WTC11 (cell line): ENCODE data around the gene NAALADL2. TPM values are rescaled to one million over a fixed set of nuclear protein-coding genes. Genes with fewer than 3 reads are reported as not detected.

ENCODE experiments used
- ATAC-seq: fragments of 200-7000 bp; cut with Tn5 transposase; 2 replicates; pipeline ENCODE4 v1.10.0; 2021; ENCODE audit warnings: mild to moderate bottlenecking, moderate library complexity
- CTCF ChIA-PET: fragments of 300-600 bp; sonication (Branson Sonifier 250); formaldehyde crosslinking; loops from one replicate; lab custom pipeline; 2021; ENCODE audit warnings: antibody characterized with exemption; lab: Charles Lee
- POLR2A ChIA-PET: fragments of 350-600 bp; sonication (Branson Sonifier 250); formaldehyde crosslinking; loops from one replicate; lab custom pipeline; 2021; ENCODE audit warnings: antibody characterized with exemption; lab: Charles Lee
- DNase-seq: peaks from one replicate; pipeline ENCODE4 v3.0.0; 2021; ENCODE audit warnings: low spot score
- H3K27ac Mint-ChIP-seq: 2 replicates; pipeline ENCODE4 v1.8.0; 2021; ENCODE audit warnings: mixed read lengths
- H3K27me3 Mint-ChIP-seq: 2 replicates; pipeline ENCODE4 v1.8.0; 2021; ENCODE audit warnings: low read depth, mild to moderate bottlenecking, moderate library complexity, mixed read lengths
- H3K36me3 Mint-ChIP-seq: 2 replicates; pipeline ENCODE4 v1.8.0; 2021; ENCODE audit warnings: mixed read lengths
- H3K4me1 Mint-ChIP-seq: 2 replicates; pipeline ENCODE4 v1.8.0; 2022; ENCODE audit warnings: mixed read lengths
- H3K4me3 Mint-ChIP-seq: 2 replicates; pipeline ENCODE4 v1.8.0; 2021; ENCODE audit warnings: mild to moderate bottlenecking, moderate library complexity, mixed read lengths
- H3K9me3 Mint-ChIP-seq: 2 replicates; pipeline ENCODE4 v1.8.0; 2021; ENCODE audit warnings: mixed read lengths
- EMX1 ChIP-seq: fragments of 250-450 bp; sonication (Bioruptor Pico); IDR thresholded peaks from 2 replicates; pipeline ENCODE4 v1.8.0; 2021; ENCODE audit warnings: mild to moderate bottlenecking
- ETV6 ChIP-seq: sonication (generic); formaldehyde crosslinking; IDR thresholded peaks from 2 replicates; pipeline ENCODE4 v1.8.1; 2022; ENCODE audit warnings: mild to moderate bottlenecking, missing genetic modification reagents
- FOXK1 ChIP-seq: sonication (generic); formaldehyde crosslinking; IDR thresholded peaks from 2 replicates; pipeline ENCODE4 v1.8.0; 2022; ENCODE audit warnings: mild to moderate bottlenecking, moderate library complexity, missing genetic modification reagents
- HMGA2 ChIP-seq: fragments of 250-450 bp; sonication (Bioruptor Pico); IDR thresholded peaks from 2 replicates; pipeline ENCODE4 v1.4.0; 2021; ENCODE audit warnings: mild to moderate bottlenecking, moderate library complexity
- KAT7 ChIP-seq: sonication (generic); formaldehyde crosslinking; IDR thresholded peaks from 2 replicates; pipeline ENCODE4 v1.8.1; 2023; ENCODE audit warnings: missing genetic modification reagents, mild to moderate bottlenecking, borderline replicate concordance
- MAX ChIP-seq: sonication (generic); formaldehyde crosslinking; IDR thresholded peaks from 2 replicates; pipeline ENCODE4 v1.8.0; 2022; ENCODE audit warnings: mild to moderate bottlenecking, missing genetic modification reagents
- MYBL2 ChIP-seq: sonication (generic); formaldehyde crosslinking; IDR thresholded peaks from 2 replicates; pipeline ENCODE4 v1.8.1; 2023; ENCODE audit warnings: mild to moderate bottlenecking, moderate library complexity, missing genetic modification reagents
- NR2C2 ChIP-seq: sonication (generic); formaldehyde crosslinking; IDR thresholded peaks from 2 replicates; pipeline ENCODE4 v1.8.0; 2022; ENCODE audit warnings: mild to moderate bottlenecking, missing genetic modification reagents
- PRDM15 ChIP-seq: sonication (generic); formaldehyde crosslinking; IDR thresholded peaks from 2 replicates; pipeline ENCODE4 v1.8.0; 2022; ENCODE audit warnings: missing genetic modification reagents
- RELA ChIP-seq: sonication (generic); formaldehyde crosslinking; IDR thresholded peaks from 2 replicates; pipeline ENCODE4 v1.8.1; 2022; ENCODE audit warnings: missing genetic modification reagents, mild to moderate bottlenecking, borderline replicate concordance
- ZBTB21 ChIP-seq: sonication (generic); formaldehyde crosslinking; IDR thresholded peaks from 2 replicates; pipeline ENCODE4 v1.8.1; 2023; ENCODE audit warnings: mild to moderate bottlenecking, missing genetic modification reagents, borderline replicate concordance
- ZNF317 ChIP-seq: sonication (generic); formaldehyde crosslinking; IDR thresholded peaks from 2 replicates; pipeline ENCODE4 v1.8.1; 2023; ENCODE audit warnings: low read depth, mild to moderate bottlenecking, moderate library complexity, missing genetic modification reagents, borderline replicate concordance
- ZNF512 ChIP-seq: sonication (generic); formaldehyde crosslinking; IDR thresholded peaks from 2 replicates; pipeline ENCODE4 v1.8.1; 2022; ENCODE audit warnings: missing genetic modification reagents, borderline replicate concordance
- ZNF532 ChIP-seq: fragments of 250-450 bp; sonication (Bioruptor Pico); IDR thresholded peaks from 2 replicates; pipeline ENCODE4 v1.9.0; 2021; ENCODE audit warnings: mild to moderate bottlenecking, borderline replicate concordance
- total RNA-seq: library from RNA; stranded (reverse); gene quantifications from 3 replicates; pipeline ENCODE4 v1.2.3, GENCODE V29; 2021
- TF ChIP-seq, protein P1 (sequence below): sonication (generic); formaldehyde crosslinking; IDR thresholded peaks from 2 replicates; pipeline ENCODE4 v1.8.1; 2023; ENCODE audit warnings: mild to moderate bottlenecking, missing genetic modification reagents
- TF ChIP-seq, protein P2 (sequence below): sonication (generic); formaldehyde crosslinking; conservative IDR thresholded peaks from 2 replicates; pipeline ENCODE4 v1.8.1; 2022; ENCODE audit warnings: mild to moderate bottlenecking, missing genetic modification reagents

The NAALADL2 gene
- total RNA-seq, 1 experiment from 2014 or later, result 1.2 TPM

GRCh38 chr3:175279911-175280310 lies 420.8 kb downstream of the NAALADL2 start:
- no peak for TF ChIP-seq FOXK1
- no peak for TF ChIP-seq ZBTB21 (CRISPR knock-in tag)
- TF ChIP-seq ZNF317, result no peak
- no peak for TF ChIP-seq MAX (CRISPR knock-in tag)
- TF ChIP-seq MYBL2 (CRISPR knock-in tag), result no peak
- TF ChIP-seq EMX1 (CRISPR knock-in tag), result no peak
- TF ChIP-seq, protein P1, sequence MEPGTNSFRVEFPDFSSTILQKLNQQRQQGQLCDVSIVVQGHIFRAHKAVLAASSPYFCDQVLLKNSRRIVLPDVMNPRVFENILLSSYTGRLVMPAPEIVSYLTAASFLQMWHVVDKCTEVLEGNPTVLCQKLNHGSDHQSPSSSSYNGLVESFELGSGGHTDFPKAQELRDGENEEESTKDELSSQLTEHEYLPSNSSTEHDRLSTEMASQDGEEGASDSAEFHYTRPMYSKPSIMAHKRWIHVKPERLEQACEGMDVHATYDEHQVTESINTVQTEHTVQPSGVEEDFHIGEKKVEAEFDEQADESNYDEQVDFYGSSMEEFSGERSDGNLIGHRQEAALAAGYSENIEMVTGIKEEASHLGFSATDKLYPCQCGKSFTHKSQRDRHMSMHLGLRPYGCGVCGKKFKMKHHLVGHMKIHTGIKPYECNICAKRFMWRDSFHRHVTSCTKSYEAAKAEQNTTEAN (CRISPR knock-in tag), result no peak
- TF ChIP-seq ZNF532 (CRISPR knock-in tag), result no peak
- TF ChIP-seq, protein P2, sequence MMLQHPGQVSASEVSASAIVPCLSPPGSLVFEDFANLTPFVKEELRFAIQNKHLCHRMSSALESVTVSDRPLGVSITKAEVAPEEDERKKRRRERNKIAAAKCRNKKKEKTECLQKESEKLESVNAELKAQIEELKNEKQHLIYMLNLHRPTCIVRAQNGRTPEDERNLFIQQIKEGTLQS (CRISPR knock-in tag), result no peak
- TF ChIP-seq PRDM15 (CRISPR knock-in tag), result no peak
- no peak for TF ChIP-seq KAT7 (CRISPR knock-in tag)
- no peak for TF ChIP-seq ETV6 (CRISPR knock-in tag)
- TF ChIP-seq, all 79 proteins: peak for 0
- no peaks in the 10 kb centered on the region for H3K27me3 Mint-ChIP-seq
- H3K4me3 Mint-ChIP-seq, result no peak overlapping the region
- DNase-seq (no peak), ATAC-seq (no peak)
- ChIA-PET POLR2A (no interaction called here), CTCF (no interaction called here)
- H3K4me1 Mint-ChIP-seq, result peaks cover 4% of the 10 kb centered on the region
- H3K27ac Mint-ChIP-seq, result no peak overlapping the region
- H3K36me3 Mint-ChIP-seq, result no peaks in the 10 kb centered on the region
- H3K9me3 Mint-ChIP-seq, result no peaks in the 10 kb centered on the region

DNA sequence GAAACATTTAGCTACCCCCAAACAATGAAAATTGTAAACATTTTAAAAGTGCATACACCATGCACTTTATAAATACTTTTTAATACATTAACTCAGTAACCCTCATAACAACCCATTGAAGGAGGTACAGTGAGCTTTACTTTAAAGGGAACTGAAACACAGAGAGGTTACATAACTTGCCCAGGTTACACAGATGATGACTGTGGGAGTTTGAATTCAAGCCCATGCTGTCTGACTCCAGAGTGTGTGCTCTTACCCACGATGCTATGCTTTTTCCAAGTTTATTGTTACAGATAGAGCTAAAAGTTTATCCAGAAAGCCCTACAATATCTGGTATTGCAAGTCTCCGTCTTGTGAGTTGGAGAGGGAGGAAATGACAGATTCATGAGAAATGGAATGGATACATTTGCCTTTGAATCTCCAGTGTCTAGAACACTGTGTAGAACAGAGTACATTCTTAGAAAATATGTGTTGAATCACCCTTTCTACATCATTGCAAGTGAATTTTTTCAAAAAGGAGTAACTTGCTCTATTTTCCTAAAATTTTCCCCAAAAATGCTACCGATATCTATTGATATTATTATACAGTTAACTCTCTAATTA lies 428.3 kb downstream of the NAALADL2 start:
- ChIA-PET POLR2A (no interaction called here), CTCF (no interaction called here)
- H3K4me3 Mint-ChIP-seq, result no peak overlapping the region
- no peaks in the 10 kb centered on the region for H3K9me3 Mint-ChIP-seq
- TF ChIP-seq HMGA2 (CRISPR knock-in tag), result no peak
- TF ChIP-seq RELA (CRISPR knock-in tag), result no peak
- TF ChIP-seq ZNF512 (CRISPR knock-in tag), result no peak
- no peak for TF ChIP-seq NR2C2
- H3K27ac Mint-ChIP-seq, result no peak overlapping the region
- DNase-seq (no peak), ATAC-seq (no peak)
- H3K4me1 Mint-ChIP-seq, result no peaks in the 10 kb centered on the region
- no peaks in the 10 kb centered on the region for H3K27me3 Mint-ChIP-seq
- H3K36me3 Mint-ChIP-seq, result no peaks in the 10 kb centered on the region
